GM12878 (cell line): ENCODE data around the gene MT3. TPM values are rescaled to one million over a fixed set of nuclear protein-coding genes. Genes with fewer than 3 reads are reported as not detected.

Source experiments
- ATAC-seq: fragments of 200-7000 bp; cut with Tn5 transposase; 3 replicates; pipeline ENCODE4 v1.9.1; 2020; ENCODE audit warnings: mild to moderate bottlenecking, moderate library complexity
- BruUV-seq: library from RNA; stranded (reverse); fragments of 400-500 nt; replicated peaks from 2 replicates; lab custom pipeline; 2021; lab: Mats Ljungman, UMichigan
- CTCF ChIA-PET: fragments of 300-600 bp; sonication (Branson Sonifier 250); formaldehyde crosslinking; extraction: SDS; loops from one replicate; lab custom pipeline; 2021; ENCODE audit warnings: inconsistent platforms; lab: Yijun Ruan, JAX
- POLR2A ChIA-PET: fragments of 350-600 bp; formaldehyde crosslinking; extraction: SDS; loops from one replicate; lab custom pipeline; 2021; ENCODE audit warnings: inconsistent platforms; lab: Charles Lee
- RAD21 ChIA-PET: fragments of 300-600 bp; sonication (Branson Sonifier 250); formaldehyde crosslinking; loops from one replicate; lab custom pipeline; 2023; ENCODE audit warnings: antibody characterized with exemption; ENCODE audit not compliant: unreplicated experiment; lab: Charles Lee
- SMC1A ChIA-PET: fragments of 300-600 bp; sonication (Branson Sonifier 250); formaldehyde crosslinking; loops from one replicate; lab custom pipeline; 2023; ENCODE audit not compliant: unreplicated experiment, uncharacterized antibody; lab: Charles Lee
- DNase-seq: peaks from one replicate; pipeline ENCODE4 v3.0.0-alpha.2; 2011; ENCODE audit warnings: low read depth, low spot score
- FAIRE-seq: peaks from 3 replicates; lab custom pipeline; 2011; peaks lifted over from hg19 to GRCh38; lab: Jason Lieb, UNC
- H2AFZ ChIP-seq: 2 replicates; pipeline ENCODE4 v1.6.0; 2011; ENCODE audit warnings: low read depth, low read length, control low read depth; ENCODE audit not compliant: control insufficient read depth
- H3K27ac ChIP-seq: 2 replicates; pipeline ENCODE4 v1.5.1; 2011; ENCODE audit warnings: control low read depth; ENCODE audit not compliant: control insufficient read depth, insufficient read depth
- H3K27me3 ChIP-seq, 2 experiments: replicated peaks in 1 of 2; 2 replicates each; pipeline versions ENCODE4 v1.6.0 to v1.6.1; 2011; ENCODE audit warnings: low read length in 1 of 2; ENCODE audit not compliant: control insufficient read depth in 2 of 2, insufficient read depth in 2 of 2
- H3K36me3 ChIP-seq, 2 experiments: 2 replicates each; pipeline ENCODE4 v1.5.1; 2011; ENCODE audit warnings: low read length in 1 of 2; ENCODE audit not compliant: control insufficient read depth in 2 of 2, insufficient read depth in 2 of 2
- H3K4me1 ChIP-seq: 2 replicates; pipeline ENCODE4 v1.6.1; 2011; ENCODE audit warnings: mild to moderate bottlenecking, low read length, moderate library complexity, mixed read lengths; ENCODE audit not compliant: control insufficient read depth, insufficient read depth
- H3K4me2 ChIP-seq: 2 replicates; pipeline ENCODE4 v1.6.0; 2011; ENCODE audit warnings: control low read depth; ENCODE audit not compliant: control insufficient read depth, insufficient read depth
- H3K4me3 ChIP-seq: fragments of 200-600 bp; sonication (generic); 2 replicates; pipeline ENCODE4 v1.5.1; 2016
- H3K79me2 ChIP-seq: 2 replicates; pipeline ENCODE4 v1.6.0; 2011; ENCODE audit warnings: low read length; ENCODE audit not compliant: control insufficient read depth, insufficient read depth
- H3K9ac ChIP-seq: 2 replicates; pipeline ENCODE4 v1.8.0; 2011; ENCODE audit warnings: low read length, control low read depth, mixed read lengths; ENCODE audit not compliant: control insufficient read depth, insufficient read depth
- H3K9me3 ChIP-seq: replicated peaks from 3 replicates; pipeline ENCODE4 v1.5.1; 2011; ENCODE audit warnings: mild to moderate bottlenecking, low read length; ENCODE audit not compliant: control insufficient read depth, insufficient read depth
- H4K20me1 ChIP-seq: 2 replicates; pipeline ENCODE4 v1.6.0; 2011; ENCODE audit not compliant: control insufficient read depth, insufficient read depth
- EGR1 ChIP-seq, 2 experiments: IDR thresholded peaks; 1 replicate in 1 of 2; 2 replicates in 1 of 2; pipeline ENCODE4 v1.6.1; 2011 to 2012; ENCODE audit warnings: low read depth in 2 of 2, low read length in 2 of 2, borderline replicate concordance in 1 of 2, mild to moderate bottlenecking in 1 of 2, moderate library complexity in 1 of 2
- FOS ChIP-seq: IDR thresholded peaks from 3 replicates; pipeline ENCODE4 v1.6.1; 2011; ENCODE audit warnings: borderline replicate concordance; ENCODE audit not compliant: insufficient read length; ENCODE audit errors: extremely low read depth
- LARP7 ChIP-seq: fragments of 450-650 bp; IDR thresholded peaks from 2 replicates; pipeline ENCODE4 v1.6.1; 2017; ENCODE audit warnings: mild to moderate bottlenecking
- MTA3 ChIP-seq: IDR thresholded peaks from 2 replicates; pipeline ENCODE4 v1.6.1; 2012; ENCODE audit warnings: low read length, inconsistent platforms, borderline replicate concordance
- POU2F2 ChIP-seq: IDR thresholded peaks from 3 replicates; pipeline ENCODE4 v1.6.1; 2011; ENCODE audit warnings: low read depth, mild to moderate bottlenecking, low read length, borderline replicate concordance
- SREBF1 ChIP-seq: IDR thresholded peaks from 2 replicates; pipeline ENCODE4 v1.6.1; 2012; ENCODE audit warnings: mild to moderate bottlenecking, low read length
- TCF3 ChIP-seq: IDR thresholded peaks from 2 replicates; pipeline ENCODE4 v1.6.1; 2012; ENCODE audit warnings: low read depth, mild to moderate bottlenecking, low read length, borderline replicate concordance; ENCODE audit not compliant: insufficient read depth
- WGBS: methylation state at CpG from one replicate; pipeline ENCODE4 v1.1.6; 2016; ENCODE audit warnings: low lambda C conversion rate; ENCODE audit not compliant: insufficient replicate concordance, insufficient coverage; ENCODE audit errors: missing lambda C conversion rate; 5-methylcytosine and 5-hydroxymethylcytosine counted together
- in situ Hi-C: fragments of 300-500 bp; cut with MboI; formaldehyde crosslinking; loops from 9 replicates; pipeline ENCODE4 v1.14.3; 2018; ENCODE audit warnings: mixed read lengths
- intact Hi-C: fragments of 100-400 bp; cut with micrococcal nuclease; formaldehyde crosslinking; loops from one replicate; pipeline ENCODE4 v1.14.2; 2022; ENCODE audit not compliant: unreplicated experiment
- polyA plus RNA-seq, 11 experiments: library from polyadenylated mRNA; depleted of rRNA in 4 of 11; unstranded in 6 of 11; stranded (reverse) in 5 of 11; fragments of >200 nt; fragmentation: Nextera tagmentation in 4 of 11; fragmentation: Illumina TruSeq in 1 of 11; extraction: Ambion mirVana in 4 of 11; extraction: Trizol in 1 of 11; gene quantifications; 1 replicate in 1 of 11; 2 replicates in 10 of 11; pipeline versions ENCODE4 v1.2.1 to v1.2.3, GENCODE V29; 2011 to 2016; ENCODE audit warnings: inconsistent platforms in 2 of 11, missing spikeins in 2 of 11, low read depth in 1 of 11
- total RNA-seq, 4 experiments: library from RNA; depleted of rRNA in 3 of 4; stranded (reverse); fragments of >200 nt in 3 of 4; fragmentation: Illumina TruSeq in 1 of 4; extraction: Trizol in 1 of 4; gene quantifications; 2 replicates each; pipeline versions ENCODE4 v1.2.1 to v1.2.3, GENCODE V29; 2013 to 2021
- TF ChIP-seq, protein P1 (sequence below): IDR thresholded peaks from 2 replicates; pipeline ENCODE4 v1.6.1; 2012; ENCODE audit warnings: improper control_type of control experiment, low read depth, low read length; ENCODE audit not compliant: insufficient replicate concordance
- TF ChIP-seq, protein P2 (sequence below): fragments of 150-350 bp; IDR thresholded peaks from 2 replicates; pipeline ENCODE4 v1.6.1; 2014; ENCODE audit warnings: mild to moderate bottlenecking, low read depth, low read length

MT3 gene
- total and polyA plus RNA-seq, 10 of the 15 experiments (the other 5 are each of a cell fraction or from before 2014, with no cell fraction given): 0.41 TPM; not detected in 9

DNA sequence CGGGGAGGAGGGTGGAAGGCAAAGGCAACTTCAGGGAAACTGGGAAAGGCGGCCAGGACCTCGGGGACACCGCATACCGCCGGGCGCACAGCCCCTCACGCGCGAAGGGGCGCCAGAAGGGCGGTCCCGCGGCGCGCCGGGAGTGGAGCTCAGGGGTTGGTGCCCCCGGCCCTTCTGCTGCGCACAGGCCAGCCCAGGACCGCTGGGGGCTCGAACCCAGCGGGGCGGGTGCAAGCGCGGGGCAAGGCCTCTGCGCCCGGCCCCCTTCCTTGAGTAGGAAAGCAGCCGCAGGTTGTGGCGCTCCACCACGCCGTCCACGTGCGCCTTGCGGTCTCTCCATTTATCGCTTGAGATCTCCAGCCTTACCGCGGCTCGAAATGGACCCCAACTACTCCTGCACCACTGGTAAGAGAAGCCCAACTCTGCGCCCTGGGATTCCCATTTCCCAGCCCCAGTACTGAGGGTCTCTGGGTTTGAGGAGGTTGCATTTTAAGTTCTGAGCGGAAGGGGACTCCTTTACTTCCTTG is 46.2 kb downstream of the MT3 start:
- no peak for FAIRE-seq
- Histone ChIP-seq H3K4me3 (no peak overlapping the region), H3K79me2 (no peaks in the 10 kb centered on the region), H3K4me1 (peaks cover 2% of the 10 kb centered on the region; the same call in 1 of the 2 replicates), H3K9me3 (no peaks in the 10 kb centered on the region), H3K4me2 (no peak overlapping the region), H3K27me3 (peaks cover 24% of the 10 kb centered on the region in 2 experiments), H4K20me1 (no peaks in the 10 kb centered on the region), H3K36me3 (no peaks in the 10 kb centered on the region), H3K27ac (no peak overlapping the region), H2AFZ (no peak overlapping the region), H3K9ac (no peak overlapping the region)
- CTCF ChIA-PET: no interaction called here
- ATAC-seq: no peak
- in situ Hi-C loops (no loop called here), intact Hi-C loops (no loop called here)
- no peak for TF ChIP-seq EGR1 (IDR thresholded peaks at IDR 0.05; ENCODE audit: borderline replicate concordance in 1 of 2, low read depth in 2 of 2, low read length in 2 of 2)
- TF ChIP-seq SREBF1: no peak
- no peak for TF ChIP-seq POU2F2
- TF ChIP-seq LARP7: no peak
- TF ChIP-seq, protein P1, sequence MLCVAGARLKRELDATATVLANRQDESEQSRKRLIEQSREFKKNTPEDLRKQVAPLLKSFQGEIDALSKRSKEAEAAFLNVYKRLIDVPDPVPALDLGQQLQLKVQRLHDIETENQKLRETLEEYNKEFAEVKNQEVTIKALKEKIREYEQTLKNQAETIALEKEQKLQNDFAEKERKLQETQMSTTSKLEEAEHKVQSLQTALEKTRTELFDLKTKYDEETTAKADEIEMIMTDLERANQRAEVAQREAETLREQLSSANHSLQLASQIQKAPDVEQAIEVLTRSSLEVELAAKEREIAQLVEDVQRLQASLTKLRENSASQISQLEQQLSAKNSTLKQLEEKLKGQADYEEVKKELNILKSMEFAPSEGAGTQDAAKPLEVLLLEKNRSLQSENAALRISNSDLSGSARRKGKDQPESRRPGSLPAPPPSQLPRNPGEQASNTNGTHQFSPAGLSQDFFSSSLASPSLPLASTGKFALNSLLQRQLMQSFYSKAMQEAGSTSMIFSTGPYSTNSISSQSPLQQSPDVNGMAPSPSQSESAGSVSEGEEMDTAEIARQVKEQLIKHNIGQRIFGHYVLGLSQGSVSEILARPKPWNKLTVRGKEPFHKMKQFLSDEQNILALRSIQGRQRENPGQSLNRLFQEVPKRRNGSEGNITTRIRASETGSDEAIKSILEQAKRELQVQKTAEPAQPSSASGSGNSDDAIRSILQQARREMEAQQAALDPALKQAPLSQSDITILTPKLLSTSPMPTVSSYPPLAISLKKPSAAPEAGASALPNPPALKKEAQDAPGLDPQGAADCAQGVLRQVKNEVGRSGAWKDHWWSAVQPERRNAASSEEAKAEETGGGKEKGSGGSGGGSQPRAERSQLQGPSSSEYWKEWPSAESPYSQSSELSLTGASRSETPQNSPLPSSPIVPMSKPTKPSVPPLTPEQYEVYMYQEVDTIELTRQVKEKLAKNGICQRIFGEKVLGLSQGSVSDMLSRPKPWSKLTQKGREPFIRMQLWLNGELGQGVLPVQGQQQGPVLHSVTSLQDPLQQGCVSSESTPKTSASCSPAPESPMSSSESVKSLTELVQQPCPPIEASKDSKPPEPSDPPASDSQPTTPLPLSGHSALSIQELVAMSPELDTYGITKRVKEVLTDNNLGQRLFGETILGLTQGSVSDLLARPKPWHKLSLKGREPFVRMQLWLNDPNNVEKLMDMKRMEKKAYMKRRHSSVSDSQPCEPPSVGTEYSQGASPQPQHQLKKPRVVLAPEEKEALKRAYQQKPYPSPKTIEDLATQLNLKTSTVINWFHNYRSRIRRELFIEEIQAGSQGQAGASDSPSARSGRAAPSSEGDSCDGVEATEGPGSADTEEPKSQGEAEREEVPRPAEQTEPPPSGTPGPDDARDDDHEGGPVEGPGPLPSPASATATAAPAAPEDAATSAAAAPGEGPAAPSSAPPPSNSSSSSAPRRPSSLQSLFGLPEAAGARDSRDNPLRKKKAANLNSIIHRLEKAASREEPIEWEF: no peak
- TF ChIP-seq, protein P2, sequence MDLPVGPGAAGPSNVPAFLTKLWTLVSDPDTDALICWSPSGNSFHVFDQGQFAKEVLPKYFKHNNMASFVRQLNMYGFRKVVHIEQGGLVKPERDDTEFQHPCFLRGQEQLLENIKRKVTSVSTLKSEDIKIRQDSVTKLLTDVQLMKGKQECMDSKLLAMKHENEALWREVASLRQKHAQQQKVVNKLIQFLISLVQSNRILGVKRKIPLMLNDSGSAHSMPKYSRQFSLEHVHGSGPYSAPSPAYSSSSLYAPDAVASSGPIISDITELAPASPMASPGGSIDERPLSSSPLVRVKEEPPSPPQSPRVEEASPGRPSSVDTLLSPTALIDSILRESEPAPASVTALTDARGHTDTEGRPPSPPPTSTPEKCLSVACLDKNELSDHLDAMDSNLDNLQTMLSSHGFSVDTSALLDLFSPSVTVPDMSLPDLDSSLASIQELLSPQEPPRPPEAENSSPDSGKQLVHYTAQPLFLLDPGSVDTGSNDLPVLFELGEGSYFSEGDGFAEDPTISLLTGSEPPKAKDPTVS: no peak
- no peak for TF ChIP-seq FOS
- no peak for TF ChIP-seq TCF3
- TF ChIP-seq MTA3: no peak
- BruUV-seq: no TSS peak
- POLR2A ChIA-PET: no interaction called here
- SMC1A ChIA-PET: no interaction called here
- WGBS: 32% methylated on average over 24 of the region's 40 CpGs
- RAD21 ChIA-PET: no interaction called here
- DNase-seq: no peak
